Muscle of leg (tissue), 16 donors: ENCODE measurements around the gene PRTN3. TPM values are rescaled to one million over a fixed set of nuclear protein-coding genes. Genes with fewer than 3 reads are reported as not detected.

Experiments
- DNase-seq: peaks from one replicate; pipeline ENCODE4 v3.0.0; 2013
- H3K27ac ChIP-seq: one replicate; pipeline ENCODE4 v1.5.1; 2013; ENCODE audit warnings: mild to moderate bottlenecking, low read length, control low read depth
- H3K27me3 ChIP-seq: one replicate; pipeline ENCODE4 v1.6.1; 2013; ENCODE audit warnings: low read length; ENCODE audit not compliant: control insufficient read depth, insufficient read depth
- H3K36me3 ChIP-seq: one replicate; pipeline ENCODE4 v1.6.1; 2013; ENCODE audit warnings: low read length; ENCODE audit not compliant: control insufficient read depth, insufficient read depth
- H3K4me1 ChIP-seq: one replicate; pipeline ENCODE4 v1.6.1; 2013; ENCODE audit warnings: low read length; ENCODE audit not compliant: control insufficient read depth, insufficient read depth
- H3K4me3 ChIP-seq: one replicate; pipeline ENCODE4 v1.5.1; 2013; ENCODE audit warnings: low read length, control low read depth
- H3K9me3 ChIP-seq: replicated peaks from 2 replicates; pipeline ENCODE4 v1.6.1; 2013; ENCODE audit warnings: low read depth, low read length; ENCODE audit not compliant: control insufficient read depth
- WGBS: methylation state at CpG from one replicate; pipeline ENCODE4 v1.1.5; 2013; ENCODE audit warnings: missing lambda C conversion rate; ENCODE audit not compliant: insufficient coverage; 5-methylcytosine and 5-hydroxymethylcytosine counted together
- long read RNA-seq, 11 donors: transcript quantifications; one replicate each; lab custom pipeline, GENCODE V29; 2026
- polyA plus RNA-seq, 8 donors: library from polyadenylated mRNA; unstranded; fragments of 120-200 nt; gene quantifications; one replicate each; pipeline versions ENCODE4 v1.2.1 to v1.2.3, GENCODE V29; 2013; ENCODE audit warnings: inconsistent platforms in 1 of 8, low replicate concordance in 1 of 8; ENCODE audit not compliant: insufficient read length in 8 of 8, insufficient read depth in 1 of 8
- total RNA-seq: library from RNA; stranded (reverse); fragments of 120-200 nt; gene quantifications from one replicate; pipeline ENCODE4 v1.2.4, GENCODE V29; 2013

Gene PRTN3
- total RNA-seq (0.44 TPM), polyA plus RNA-seq (10 to 100 TPM in 1 of 8 donors, 1 to 10 TPM in 7; 1.5 to 11.6 (median 3.9) TPM)
- long read RNA-seq, donor 1 = 0 reads
- long read RNA-seq, donor 2, partial matches to known transcripts = 0 of 1 reads
- long read RNA-seq, donor 2, other reads (novel, unspliced or antisense) = 0 of 1 reads
- long read RNA-seq, donor 3, partial matches to known transcripts = 0 of 2 reads
- long read RNA-seq, donor 3, other reads (novel, unspliced or antisense) = 0 of 2 reads
- long read RNA-seq, donor 4, transcript PRTN3-201 (5 exons, 1,026 nt) = major isoform, 6 of 6 reads
- long read RNA-seq, donor 4, partial matches to known transcripts = 0 of 6 reads
- long read RNA-seq, donor 4, other reads (novel, unspliced or antisense) = 0 of 6 reads
- long read RNA-seq, donor 5, transcript PRTN3-201 (5 exons, 1,026 nt) = major isoform, 10 of 10 reads
- long read RNA-seq, donor 5, partial matches to known transcripts = 0 of 10 reads
- long read RNA-seq, donor 5, other reads (novel, unspliced or antisense) = 0 of 10 reads
- long read RNA-seq, donor 6, transcript PRTN3-201 (5 exons, 1,026 nt) = major isoform, 5 of 5 reads
- long read RNA-seq, donor 6, partial matches to known transcripts = 0 of 5 reads
- long read RNA-seq, donor 6, other reads (novel, unspliced or antisense) = 0 of 5 reads
- long read RNA-seq, donor 7, partial matches to known transcripts = 0 of 2 reads
- long read RNA-seq, donor 7, other reads (novel, unspliced or antisense) = 0 of 2 reads
- long read RNA-seq, donor 8 = 0 reads
- long read RNA-seq, donor 9 = 0 reads
- long read RNA-seq, donor 10 = 0 reads
- long read RNA-seq, donor 11, partial matches to known transcripts = 0 of 1 reads
- long read RNA-seq, donor 11, other reads (novel, unspliced or antisense) = 0 of 1 reads

- no peak for DNase-seq
- Histone ChIP-seq H3K27me3 (peaks cover 61% of the 10 kb centered on the region), H3K4me1 (peaks cover 15% of the 10 kb centered on the region), H3K4me3 (no peak within 1 kb of the TSS), H3K36me3 (no peaks in the 10 kb centered on the region), H3K9me3 (no peaks in the 10 kb centered on the region), H3K27ac (no peak within 1 kb of the TSS)
- 54% methylated on average over 19 of the region's 24 CpGs for WGBS
Observed at GRCh38 chr19:840519-841206, at the start of gene PRTN3. Gene PRTN3 (plus strand): TSS chr19:840999. CDS start chr19:841009, 10 bp downstream.

GRCh38 chr19:791007-791566 is 49.7 kb upstream of the PRTN3 start:
- WGBS = 87% methylated on average over 14 of the region's 26 CpGs
- Histone ChIP-seq H3K4me1 (peaks cover 46% of the 10 kb centered on the region), H3K27me3 (no peaks in the 10 kb centered on the region), H3K4me3 (no peak overlapping the region), H3K9me3 (no peaks in the 10 kb centered on the region), H3K36me3 (no peaks in the 10 kb centered on the region), H3K27ac (no peak overlapping the region)
- DNase-seq = peak; percentile 22

- Histone ChIP-seq H3K9me3 (no peaks in the 10 kb centered on the region), H3K36me3 (no peaks in the 10 kb centered on the region), H3K4me1 (peaks cover 52% of the 10 kb centered on the region), H3K27ac (peak overlapping the region; percentile 42), H3K27me3 (no peaks in the 10 kb centered on the region), H3K4me3 (no peak overlapping the region)
- peak; percentile 15 for DNase-seq
- 47% methylated on average over 5 of the region's 8 CpGs for WGBS
Observed at GRCh38 chr19:791567-792305, 49.1 kb upstream of the PRTN3 start.

GRCh38 chr19:792306-792885 is 48.4 kb upstream of the PRTN3 start:
- Histone ChIP-seq H3K4me3 (no peak overlapping the region), H3K9me3 (no peaks in the 10 kb centered on the region), H3K27ac (peak overlapping the region; percentile 42), H3K27me3 (no peaks in the 10 kb centered on the region), H3K36me3 (no peaks in the 10 kb centered on the region), H3K4me1 (peaks cover 52% of the 10 kb centered on the region)
- 73% methylated on average over 4 of the region's 16 CpGs for WGBS
- DNase-seq = peak; percentile 15

- H3K4me1 ChIP-seq = peaks cover 44% of the 10 kb centered on the region
- no peak overlapping the region for H3K27ac ChIP-seq
- no peaks in the 10 kb centered on the region for H3K27me3 ChIP-seq
- H3K9me3 ChIP-seq = no peaks in the 10 kb centered on the region
- peak; percentile 4 for DNase-seq
- 91% methylated on average over 9 of the region's 12 CpGs for WGBS
- no peak overlapping the region for H3K4me3 ChIP-seq
- H3K36me3 ChIP-seq = peaks cover 4% of the 10 kb centered on the region
Observed at GRCh38 chr19:793806-794205, 47.0 kb upstream of the PRTN3 start.

- Histone ChIP-seq H3K36me3 (peaks cover 17% of the 10 kb centered on the region), H3K4me1 (peaks cover 48% of the 10 kb centered on the region), H3K27me3 (no peaks in the 10 kb centered on the region), H3K27ac (peak overlapping the region; percentile 79), H3K4me3 (no peak overlapping the region), H3K9me3 (no peaks in the 10 kb centered on the region)
- 49% methylated on average over 19 of the region's 28 CpGs for WGBS
- peak; percentile 69 for DNase-seq
Observed at GRCh38 chr19:795073-795611, 45.7 kb upstream of the PRTN3 start.

GRCh38 chr19:795691-796581 is 44.9 kb upstream of the PRTN3 start:
- DNase-seq = peak; percentile 28
- 82% methylated on average over 35 of the region's 39 CpGs for WGBS
- H3K4me3 ChIP-seq = peak overlapping the region; percentile 89
- H3K27ac ChIP-seq = peak overlapping the region; percentile 96
- peaks cover 25% of the 10 kb centered on the region for H3K36me3 ChIP-seq
- H3K9me3 ChIP-seq = no peaks in the 10 kb centered on the region
- H3K27me3 ChIP-seq = no peaks in the 10 kb centered on the region
- peaks cover 55% of the 10 kb centered on the region for H3K4me1 ChIP-seq

GRCh38 chr19:796692-797527 is 43.9 kb upstream of the PRTN3 start, which contains the start of gene PTBP1:
Gene PTBP1 (plus strand): TSS chr19:797452. CDS start chr19:797498, 46 bp downstream.
- H3K27ac ChIP-seq = peak within 1 kb of the TSS; percentile 96
- H3K4me1 ChIP-seq = peaks cover 61% of the 10 kb centered on the region
- H3K4me3 ChIP-seq = peak within 1 kb of the TSS; percentile 89
- no peaks in the 10 kb centered on the region for H3K27me3 ChIP-seq
- no peaks in the 10 kb centered on the region for H3K9me3 ChIP-seq
- WGBS = under 1% methylated on average over 80 of the region's 83 CpGs
- peak; percentile 100 for DNase-seq
- H3K36me3 ChIP-seq = peaks cover 33% of the 10 kb centered on the region
